SU-DHL-6 (cell line): ENCODE measurements around the gene DAAM1.

ENCODE experiments used
- CTCF ChIP-seq: fragments of 200-600 bp; sonication (generic); IDR thresholded peaks from one replicate; pipeline ENCODE4 v1.5.1; 2017; ENCODE audit warnings: antibody characterized with exemption, mild to moderate bottlenecking, low read length, moderate library complexity; ENCODE audit not compliant: insufficient read depth, poor library complexity, severe bottlenecking
- EZH2phosphoT487 ChIP-seq: fragments of 200-600 bp; sonication (generic), shearing (Covaris generic); conservative IDR thresholded peaks from 2 replicates; pipeline ENCODE4 v1.6.1; 2018; ENCODE audit warnings: mild to moderate bottlenecking, antibody characterized with exemption, low read length, moderate library complexity, mixed read lengths

DNA sequence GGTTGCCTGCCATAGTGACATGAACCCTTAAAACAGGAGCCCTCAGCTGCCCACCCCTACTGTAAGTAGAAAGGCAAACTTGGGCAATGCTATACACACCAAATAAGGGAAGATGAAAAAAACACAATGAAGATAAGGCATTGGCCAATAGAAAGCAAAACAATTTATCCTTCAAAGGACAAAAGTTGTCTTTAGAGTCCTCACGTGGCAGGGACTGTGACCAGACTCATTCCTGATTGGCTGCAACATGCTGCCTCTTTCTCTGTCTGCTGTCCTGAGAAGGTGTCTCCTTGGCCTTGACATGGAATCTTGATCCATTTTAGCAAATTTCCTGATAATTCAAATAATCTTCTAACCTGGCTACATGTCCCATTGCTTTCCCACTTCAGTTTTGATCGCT, 144.8 kb downstream of the DAAM1 start:
- TF ChIP-seq CTCF (no peak), EZH2phosphoT487 (no peak)
